NCI-H510A treated with DMSO at 0.1 percent for 48 hours (cell line): ENCODE data around the gene FAM111A.

Source experiments
- DNase-seq: peaks from one replicate; lab custom pipeline; 2025; lab: John Stamatoyannopoulos, UW

FAM111A gene

GRCh38 chr11:59141673-59142460 is 789 bp upstream of the FAM111A start:
- DNase-seq = no peak

- no peak for DNase-seq
Measured at GRCh38 chr11:59144096-59144495, 1.4 kb downstream of the FAM111A start.

GRCh38 chr11:59144579-59145345 is 2.1 kb downstream of the FAM111A start:
- DNase-seq = peak; percentile 86

- no peak for DNase-seq
Measured at GRCh38 chr11:59145534-59145933, 2.9 kb downstream of the FAM111A start.

- no peak for DNase-seq
Measured at GRCh38 chr11:59151761-59152160, 9.1 kb downstream of the FAM111A start.

- DNase-seq = no peak
Measured at GRCh38 chr11:59152312-59152951, 9.8 kb downstream of the FAM111A start.

- no peak for DNase-seq
Measured at GRCh38 chr11:59154610-59155009, 12.0 kb downstream of the FAM111A start.

- DNase-seq = no peak
Measured at GRCh38 chr11:59157433-59157832, 14.8 kb downstream of the FAM111A start.

GRCh38 chr11:59158206-59159068 is 15.8 kb downstream of the FAM111A start:
- peak; percentile 70 for DNase-seq

GRCh38 chr11:59164028-59164427 is 21.4 kb downstream of the FAM111A start:
- DNase-seq = no peak

GRCh38 chr11:59171508-59172322 is 29.1 kb downstream of the FAM111A start, which contains the start of gene DTX4:
Gene DTX4 (plus strand): TSS chr11:59172132. CDS start chr11:59172596, 464 bp downstream.
- DNase-seq = peak; percentile 89

GRCh38 chr11:59172345-59173079 is 29.9 kb downstream of the FAM111A start:
- DNase-seq = peak; percentile 37

GRCh38 chr11:59173080-59173963 is 30.7 kb downstream of the FAM111A start:
- DNase-seq = no peak

- no peak for DNase-seq
Measured at GRCh38 chr11:59173964-59174663, 31.5 kb downstream of the FAM111A start.

GRCh38 chr11:59174664-59175033 is 32.0 kb downstream of the FAM111A start:
- no peak for DNase-seq

- no peak for DNase-seq
Measured at GRCh38 chr11:59175091-59175501, 32.4 kb downstream of the FAM111A start.

- no peak for DNase-seq
Measured at GRCh38 chr11:59176330-59176729, 33.7 kb downstream of the FAM111A start.

- DNase-seq = no peak
Measured at GRCh38 chr11:59178402-59178801, 35.7 kb downstream of the FAM111A start.
